HK-2 (cell line): ENCODE results near the gene ZDHHC8.
A peak's percentile ranks its signal among the peaks of the same experiment; 100 is the strongest.
"Not testable (repeated sequence)": the region's sequence is repeated elsewhere in the genome, so short reads cannot be mapped to it uniquely, and the experiment has no call there.

Source experiments
- DNase-seq: peaks from one replicate; pipeline ENCODE4 v3.0.0-alpha.2; 2018; ENCODE audit not compliant: unreplicated experiment

Gene ZDHHC8

DNA sequence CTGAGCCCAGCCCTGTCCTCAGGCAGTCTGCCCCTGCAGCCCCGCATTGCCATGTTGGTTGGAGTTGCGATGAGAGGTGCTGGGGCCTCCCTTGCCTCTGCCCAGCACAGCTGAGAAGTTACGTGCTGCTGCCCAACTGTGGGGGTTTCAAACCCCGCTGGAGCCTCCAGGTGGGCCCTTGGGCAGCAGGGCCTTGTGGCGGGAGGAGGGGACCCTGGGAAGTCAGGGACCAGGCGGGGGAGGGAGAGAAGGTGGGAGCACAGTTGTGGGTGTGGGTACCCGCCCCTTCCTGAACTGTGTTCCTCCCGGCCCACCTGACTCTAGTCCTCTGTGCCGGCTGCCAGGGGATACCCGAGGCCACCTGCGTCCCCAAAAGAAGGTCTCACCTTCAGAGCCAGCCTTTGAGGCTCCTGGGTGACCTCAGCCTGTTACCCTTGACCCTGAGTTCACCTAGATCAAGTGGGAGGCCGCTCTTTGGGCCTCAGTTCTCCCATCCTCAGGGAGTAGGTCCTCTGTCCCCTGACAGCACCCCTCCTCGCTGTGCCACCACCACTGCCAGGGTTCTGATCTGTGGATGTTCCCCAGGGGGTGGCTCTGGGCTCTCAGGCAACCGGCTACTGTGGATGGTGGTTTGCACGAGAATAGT, 26.9 kb downstream of the ZDHHC8 start:
- DNase-seq: no peak

DNA sequence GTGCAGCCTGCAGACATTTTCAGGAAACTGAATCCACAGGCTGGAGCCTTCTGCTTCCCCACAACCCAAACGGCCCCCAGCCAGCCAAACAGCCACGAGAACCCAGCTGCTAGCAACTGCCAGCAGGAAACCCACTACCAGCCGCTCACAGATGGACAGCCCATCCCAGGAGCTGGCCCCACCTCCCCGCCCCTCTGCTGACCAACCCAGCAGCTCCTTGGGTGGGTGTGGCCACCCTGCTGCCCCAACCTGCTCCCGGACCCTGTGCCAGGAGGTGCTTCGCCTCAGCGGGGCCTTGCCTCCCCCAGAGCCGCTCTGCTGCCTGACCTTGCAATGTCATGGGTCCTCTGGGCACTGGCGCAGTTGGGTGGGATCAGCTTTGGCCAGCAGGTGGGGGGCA, 27.5 kb downstream of the ZDHHC8 start:
- DNase-seq: no peak

DNA sequence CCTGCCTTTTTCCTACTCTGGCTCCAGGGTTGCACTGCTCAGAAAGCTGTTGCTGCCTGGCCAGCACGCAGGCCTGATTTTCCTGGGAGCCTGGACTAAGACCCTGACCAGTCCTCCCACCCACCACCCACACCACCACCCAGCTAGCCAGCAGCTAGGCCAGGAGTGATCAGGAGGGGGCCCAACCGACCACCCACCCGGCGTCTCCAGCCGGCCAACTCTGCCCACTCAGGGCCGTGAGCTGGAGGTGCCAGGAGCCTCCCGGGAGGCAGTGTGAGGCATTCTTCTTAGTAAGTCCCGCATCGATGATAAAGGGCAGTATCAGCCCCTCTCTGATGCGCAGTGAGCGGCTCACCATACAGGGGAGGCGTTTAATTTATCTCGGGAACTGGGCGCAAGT, 27.9 kb downstream of the ZDHHC8 start:
- not testable (repeated sequence) for DNase-seq

DNA sequence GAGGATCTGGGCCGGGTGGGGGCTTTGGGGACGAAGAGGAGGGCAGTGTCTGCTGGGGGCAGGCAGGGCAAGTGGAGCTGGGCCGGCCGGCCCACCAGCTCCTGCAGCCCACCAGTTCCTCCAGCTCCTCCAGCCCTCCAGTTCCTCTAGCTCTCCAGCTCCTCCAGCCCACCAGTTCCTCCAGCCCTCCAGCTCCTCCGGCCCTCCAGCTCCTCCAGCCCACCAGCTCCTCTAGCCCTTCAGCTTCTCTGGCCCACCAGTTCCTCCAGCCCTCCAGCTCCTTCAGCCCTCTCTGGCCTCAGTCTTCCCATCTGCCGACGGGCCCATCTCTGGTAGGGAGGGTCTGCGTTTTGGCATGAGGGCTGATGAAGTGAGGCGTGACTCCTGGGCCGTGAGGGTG, 28.4 kb downstream of the ZDHHC8 start:
- DNase-seq: no peak

DNA sequence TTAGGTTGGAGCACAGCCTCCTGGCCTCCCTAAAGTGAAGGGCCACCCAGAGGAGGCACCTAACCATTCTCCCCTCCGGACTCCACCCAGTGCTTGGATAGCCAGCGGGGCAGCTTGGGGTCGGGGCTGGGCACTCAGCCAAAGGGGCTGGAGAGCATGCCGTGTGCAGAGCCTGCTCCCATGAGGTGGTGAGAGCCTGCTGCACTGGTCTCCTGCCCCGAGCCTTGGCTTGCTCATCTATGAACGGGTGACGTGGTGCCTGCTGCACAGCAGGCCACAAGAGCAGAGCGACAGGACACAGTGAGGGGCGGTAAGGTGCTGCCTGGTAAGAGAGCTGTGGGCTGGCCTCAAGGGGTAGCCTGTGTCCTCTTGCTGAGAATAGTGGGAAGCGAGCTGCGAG, 33.3 kb downstream of the ZDHHC8 start:
- no peak for DNase-seq

DNA sequence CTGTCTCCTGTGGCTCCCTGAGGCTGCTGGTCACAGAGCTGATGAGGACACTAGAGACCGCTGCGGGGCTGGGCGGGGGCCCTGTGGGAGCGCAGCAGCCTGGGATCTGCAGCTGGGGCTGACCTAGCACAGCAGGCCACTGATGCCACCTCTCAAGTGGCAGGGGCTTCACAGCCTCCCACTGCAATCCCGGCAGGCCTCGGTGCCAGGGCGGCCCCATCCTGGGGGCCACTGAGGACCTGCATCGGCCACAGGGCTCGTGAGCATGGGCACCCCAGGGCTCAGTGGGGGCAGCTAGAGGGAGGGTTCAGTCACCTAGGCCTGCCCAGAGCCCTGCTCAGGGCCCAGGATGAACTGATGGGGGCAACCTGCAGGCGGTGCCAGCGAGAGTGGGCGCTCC, 33.8 kb downstream of the ZDHHC8 start:
- DNase-seq: no peak

DNA sequence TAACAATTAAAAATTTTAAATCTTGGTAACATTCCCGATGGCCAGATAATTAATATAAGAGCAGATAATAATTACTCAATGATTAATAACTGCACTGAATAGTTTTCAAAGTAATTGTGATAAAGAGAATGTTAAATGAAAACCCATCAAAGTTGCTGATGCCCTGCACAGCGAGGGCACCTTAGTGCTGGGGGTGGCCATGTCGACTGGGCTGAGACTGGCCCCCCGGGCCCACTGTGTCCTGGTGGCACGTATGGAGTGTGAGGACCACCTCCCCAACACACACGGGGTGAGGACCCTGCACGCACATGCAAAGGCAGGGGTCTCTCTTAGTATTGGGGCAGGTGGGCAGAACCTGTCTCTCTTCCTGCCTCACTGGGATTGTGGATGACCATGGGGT, 34.3 kb downstream of the ZDHHC8 start:
- no peak for DNase-seq

DNA sequence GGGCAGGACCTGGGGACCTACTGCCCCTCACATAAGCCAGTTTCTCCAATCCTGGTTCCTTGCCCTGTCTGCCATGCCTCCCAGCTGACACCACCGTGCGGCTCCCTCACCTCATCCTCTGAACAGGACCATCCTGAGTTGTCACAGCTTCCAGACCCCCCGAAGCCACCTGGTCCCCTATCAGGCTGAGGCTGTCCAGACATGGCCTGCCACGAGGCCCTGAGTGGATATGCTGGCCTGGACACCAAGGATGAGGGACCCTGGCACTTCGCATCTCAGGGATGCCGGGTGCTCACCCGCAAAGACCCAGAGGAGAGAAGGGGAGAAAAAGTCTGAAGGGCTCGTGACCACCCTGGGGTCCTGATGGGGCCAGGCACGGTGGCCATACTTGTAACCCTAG, 35.1 kb downstream of the ZDHHC8 start:
- no peak for DNase-seq

DNA sequence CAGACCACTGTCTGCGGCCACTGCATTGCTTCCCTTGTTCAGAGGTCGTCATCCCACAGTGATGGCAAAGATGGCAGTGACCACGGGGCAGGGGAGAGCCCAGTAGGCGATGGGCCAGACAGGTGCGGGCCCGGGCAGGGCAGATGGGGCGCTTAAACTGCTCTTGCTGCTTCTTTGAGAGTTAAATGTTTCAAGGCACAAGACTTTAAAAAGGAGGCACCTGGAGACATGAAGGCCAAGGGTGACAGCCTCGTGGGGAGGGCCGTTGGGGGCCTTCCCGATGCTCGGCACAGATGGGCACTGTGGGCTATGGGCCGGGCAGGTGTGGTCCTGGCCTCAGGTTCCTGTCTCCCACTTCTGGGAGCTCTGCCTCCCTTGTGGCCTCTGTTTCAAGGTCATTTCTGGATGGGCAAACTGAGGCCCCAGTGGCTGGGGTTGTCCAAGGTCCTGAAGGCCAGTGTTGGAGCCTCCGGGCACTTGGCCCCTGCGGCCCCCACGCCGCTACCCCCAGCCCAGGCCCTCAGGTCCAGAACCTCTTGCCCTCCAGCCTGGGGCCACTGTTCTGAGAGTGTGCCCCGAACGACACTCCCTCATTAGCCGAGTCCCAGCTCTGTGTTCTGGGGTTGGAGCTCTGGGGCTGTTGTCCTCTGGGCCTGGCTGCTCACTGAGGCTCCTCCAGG, 36.2 kb downstream of the ZDHHC8 start:
- DNase-seq: no peak

DNA sequence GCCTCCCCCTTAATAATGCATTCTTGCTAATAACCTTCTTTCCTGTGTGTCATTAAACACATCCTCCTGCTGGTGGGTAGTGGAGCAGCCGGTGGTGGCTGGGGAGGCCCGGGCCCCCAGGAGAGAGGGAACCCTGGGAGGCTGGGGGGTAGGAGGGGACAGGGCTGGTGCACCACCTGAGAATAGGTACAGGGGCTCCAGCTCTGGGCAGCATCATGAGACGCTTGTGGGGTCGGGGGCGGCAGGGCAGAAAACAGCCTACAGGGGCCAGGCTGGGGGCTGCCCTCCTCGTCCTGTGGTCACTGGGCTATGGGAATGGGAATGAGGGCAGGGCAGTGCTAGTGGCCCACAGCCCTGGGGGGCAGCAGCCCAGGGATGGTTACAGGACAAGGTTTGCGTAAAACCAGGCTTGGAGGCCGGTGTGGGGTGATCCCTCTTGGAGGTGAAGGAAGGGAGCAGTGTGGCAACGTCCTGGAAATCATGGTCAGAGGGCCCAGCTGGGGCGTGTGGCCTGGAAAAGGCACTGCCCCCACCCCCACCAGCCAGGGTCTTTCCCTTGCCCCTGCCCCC, 37.7 kb downstream of the ZDHHC8 start:
- DNase-seq: no peak

DNA sequence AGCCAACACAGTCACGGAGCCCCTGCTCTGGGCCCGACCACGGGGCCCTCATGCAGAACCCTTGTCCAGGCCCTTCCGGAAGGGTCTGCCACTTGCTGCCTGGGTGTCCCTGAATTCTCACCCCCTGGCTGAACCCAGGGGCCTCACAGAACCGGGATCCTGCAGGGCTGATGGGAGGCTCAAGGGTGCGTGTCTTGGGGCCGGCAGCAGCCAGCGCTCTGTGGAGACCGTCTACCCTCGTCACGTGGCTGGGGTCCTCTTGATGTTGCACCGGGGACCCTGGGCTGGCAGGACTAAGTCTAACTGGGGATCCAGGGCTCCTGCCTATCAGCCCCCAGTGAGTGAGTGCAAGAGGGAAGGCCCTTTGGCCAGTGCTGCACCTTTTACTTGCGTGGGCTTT, 38.6 kb downstream of the ZDHHC8 start:
- DNase-seq: no peak

DNA sequence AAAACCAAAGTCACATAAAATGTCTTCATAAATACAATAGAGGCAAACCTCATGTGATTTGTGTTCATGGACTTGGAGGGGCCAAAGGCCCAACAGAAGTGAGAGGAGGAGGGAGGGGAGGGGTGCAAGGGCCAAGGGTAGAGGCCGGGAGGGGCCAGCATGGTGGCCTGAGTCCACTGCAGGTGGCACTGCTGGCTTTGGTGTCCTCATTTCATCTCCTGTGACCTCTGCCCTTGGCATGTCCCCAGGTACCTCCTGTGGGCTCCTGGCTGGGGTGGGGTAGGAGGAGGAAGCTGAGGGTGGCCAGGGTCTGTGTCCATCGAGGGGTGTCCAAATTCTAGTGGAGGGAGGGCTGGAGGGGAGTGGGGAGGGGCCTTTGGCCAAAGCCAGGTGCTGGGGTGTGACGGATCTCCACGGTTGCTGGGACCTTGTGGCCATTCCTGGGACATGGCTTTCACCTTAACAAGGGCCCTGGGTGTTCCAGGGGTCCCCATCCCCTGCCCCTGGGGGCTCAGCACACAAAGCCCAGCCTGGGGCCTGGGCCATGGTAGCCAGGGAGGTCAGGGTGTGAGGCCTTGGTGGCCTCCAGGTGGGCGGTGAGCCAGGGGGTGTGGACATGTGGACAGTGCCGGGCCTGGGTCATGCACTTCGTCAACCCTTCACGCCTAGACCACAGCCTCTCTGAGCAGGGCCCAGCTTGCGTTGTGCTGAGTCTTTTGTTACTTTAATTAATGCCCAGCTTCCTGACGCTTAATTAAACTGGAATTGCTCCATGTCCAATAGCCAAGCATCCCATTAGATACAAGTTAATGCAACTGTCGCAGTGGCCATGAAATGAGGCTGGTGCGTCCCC, 39.9 kb downstream of the ZDHHC8 start:
- DNase-seq: no peak

DNA sequence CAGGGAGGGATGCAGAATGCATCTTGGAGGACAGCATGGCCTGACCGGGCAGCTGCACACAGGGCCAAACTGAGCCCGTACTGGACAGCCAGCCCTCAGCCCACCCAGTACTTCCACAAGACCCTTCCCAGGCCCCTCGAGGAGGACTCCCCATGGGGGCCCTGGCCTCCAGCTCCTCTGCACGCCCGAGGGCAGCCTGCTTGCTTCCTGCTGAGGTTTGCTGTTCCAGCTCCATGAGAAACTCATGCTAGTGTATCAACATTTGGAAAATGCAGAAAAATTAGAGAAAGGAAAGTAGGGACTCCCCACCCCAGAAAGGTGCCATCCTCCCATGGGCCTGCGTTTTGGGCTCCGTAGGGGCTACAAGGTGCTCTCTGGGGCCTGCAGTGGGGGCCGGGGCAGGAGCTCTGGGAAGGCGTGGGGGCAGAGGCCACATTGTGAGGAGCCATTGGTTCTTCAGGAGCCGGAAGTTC, 40.6 kb downstream of the ZDHHC8 start:
- DNase-seq: no peak

DNA sequence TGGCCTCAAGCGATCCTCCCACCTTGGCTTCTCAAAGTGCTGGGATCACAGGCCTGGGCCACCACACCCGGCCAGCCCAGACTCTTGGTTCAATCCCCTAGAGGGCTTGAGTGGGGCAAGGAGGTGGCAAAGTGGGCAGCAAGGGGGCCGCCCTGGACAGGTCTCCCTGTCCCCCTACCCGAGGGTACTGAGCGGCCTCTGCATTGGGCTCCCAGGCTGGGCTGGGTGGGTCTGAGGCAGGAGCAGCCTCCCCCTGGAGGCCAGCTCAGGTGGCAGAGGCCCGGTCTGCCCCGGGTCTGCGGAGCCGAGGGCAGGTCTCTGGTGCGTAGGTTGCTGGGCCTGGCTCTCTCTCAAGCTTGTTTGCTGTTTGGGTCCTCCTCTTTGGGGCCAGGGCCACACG, 41.6 kb downstream of the ZDHHC8 start:
- no peak for DNase-seq

DNA sequence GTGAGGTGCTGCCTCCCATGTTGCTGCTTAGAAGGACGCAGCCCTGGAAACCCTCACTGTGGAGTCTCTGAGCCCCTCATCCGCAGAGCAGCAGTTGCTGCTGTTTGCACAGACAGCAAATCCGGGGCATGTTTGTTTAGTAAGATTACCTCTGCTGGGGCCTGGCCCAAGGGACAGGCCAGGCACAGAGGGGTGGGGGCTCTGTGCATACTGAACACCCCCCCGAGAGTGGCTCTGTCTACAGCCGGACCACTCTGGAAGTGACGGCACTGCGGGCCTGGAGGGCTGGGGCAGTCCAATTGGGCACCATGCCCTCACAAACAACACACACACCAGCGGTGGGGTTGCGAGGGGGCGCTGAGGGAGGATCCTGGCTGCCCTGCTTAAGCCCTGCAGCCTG, 42.2 kb downstream of the ZDHHC8 start:
- DNase-seq: no peak

DNA sequence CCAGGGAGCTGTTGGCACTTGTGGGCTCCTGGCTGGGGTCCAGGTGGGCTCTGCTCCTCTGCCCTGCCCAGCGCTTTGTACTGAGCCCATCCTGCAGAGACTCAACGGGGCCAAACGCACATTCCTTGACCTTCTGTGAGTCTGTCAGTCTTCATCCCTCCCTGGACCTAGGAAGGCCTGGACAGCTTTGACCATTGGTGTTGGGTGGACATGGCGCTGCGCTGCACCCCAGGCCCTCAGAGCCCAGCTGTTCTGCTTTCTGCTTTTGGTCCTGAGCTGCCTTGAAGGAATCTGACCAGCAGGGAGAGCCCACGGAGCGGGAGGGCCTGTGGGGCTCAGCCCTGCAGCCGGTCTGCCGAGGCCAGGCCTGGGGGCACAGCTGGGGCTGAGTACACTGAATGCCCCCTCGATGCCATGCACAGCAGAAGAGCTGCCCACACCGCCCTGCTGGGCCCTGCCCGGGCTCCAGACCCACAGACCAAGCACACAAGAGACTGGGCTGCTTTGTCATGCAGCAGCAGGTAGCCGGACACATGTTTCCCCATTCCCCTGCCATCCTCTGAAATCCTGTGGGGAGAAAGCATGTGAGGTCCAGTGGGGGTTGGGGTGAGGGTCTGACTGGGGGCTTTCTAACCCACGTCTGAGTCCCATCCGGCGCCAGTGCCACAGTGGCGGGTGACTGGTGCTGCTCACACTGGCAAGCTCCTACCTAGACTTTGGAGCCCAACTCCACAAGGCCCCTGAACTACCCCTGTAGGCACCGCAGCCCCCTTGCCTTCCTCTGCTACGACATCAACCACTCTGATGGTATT, 43.4 kb downstream of the ZDHHC8 start:
- peak; percentile 22 for DNase-seq

DNA sequence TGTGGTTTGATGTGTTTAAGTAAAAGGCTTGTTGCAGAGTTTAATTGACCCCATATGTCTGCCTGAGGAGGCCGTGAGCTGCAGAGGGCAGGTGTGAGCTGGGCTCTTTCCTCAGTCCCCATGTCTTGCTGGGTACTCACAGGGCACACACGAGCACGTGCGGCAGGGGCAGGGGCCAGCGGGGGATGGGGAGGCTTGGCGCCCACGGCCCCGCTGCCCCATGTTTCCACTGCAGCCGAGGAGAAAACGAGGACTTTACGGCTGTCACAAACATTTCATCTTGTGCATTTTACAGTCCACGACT, 43.9 kb downstream of the ZDHHC8 start:
- DNase-seq: no peak

DNA sequence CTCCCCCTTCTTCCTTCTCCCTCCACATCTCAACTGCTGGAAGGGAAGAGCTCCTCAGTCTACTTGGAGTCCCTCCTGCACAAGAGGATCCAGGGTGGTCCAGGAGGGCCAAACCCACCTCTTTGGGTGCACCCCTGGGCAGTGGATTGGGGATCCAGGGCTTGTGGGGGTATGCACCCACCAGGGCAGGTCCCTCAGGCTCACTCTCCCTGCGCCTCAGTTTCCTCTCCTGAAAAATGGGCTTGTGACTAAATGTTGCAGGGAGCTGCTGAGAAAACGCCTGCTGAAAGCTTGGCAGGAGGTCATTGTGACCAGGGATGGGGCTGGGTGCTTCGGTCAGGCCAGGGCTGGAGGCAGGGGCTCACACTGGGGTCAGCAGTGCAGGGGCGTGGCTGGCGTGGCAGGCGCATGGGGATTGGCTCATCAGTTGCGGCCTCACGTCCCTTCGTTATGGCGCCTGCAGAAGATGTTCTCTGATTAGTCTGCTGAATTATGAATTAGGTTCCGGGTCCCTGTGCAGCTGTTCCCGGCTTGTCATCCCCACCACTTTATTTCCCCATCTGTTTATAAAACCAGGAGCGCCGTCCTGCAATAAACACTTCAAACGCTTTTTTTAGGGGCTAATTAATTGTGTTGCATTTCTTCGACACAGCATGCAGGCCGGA, 44.9 kb downstream of the ZDHHC8 start:
- DNase-seq: no peak

DNA sequence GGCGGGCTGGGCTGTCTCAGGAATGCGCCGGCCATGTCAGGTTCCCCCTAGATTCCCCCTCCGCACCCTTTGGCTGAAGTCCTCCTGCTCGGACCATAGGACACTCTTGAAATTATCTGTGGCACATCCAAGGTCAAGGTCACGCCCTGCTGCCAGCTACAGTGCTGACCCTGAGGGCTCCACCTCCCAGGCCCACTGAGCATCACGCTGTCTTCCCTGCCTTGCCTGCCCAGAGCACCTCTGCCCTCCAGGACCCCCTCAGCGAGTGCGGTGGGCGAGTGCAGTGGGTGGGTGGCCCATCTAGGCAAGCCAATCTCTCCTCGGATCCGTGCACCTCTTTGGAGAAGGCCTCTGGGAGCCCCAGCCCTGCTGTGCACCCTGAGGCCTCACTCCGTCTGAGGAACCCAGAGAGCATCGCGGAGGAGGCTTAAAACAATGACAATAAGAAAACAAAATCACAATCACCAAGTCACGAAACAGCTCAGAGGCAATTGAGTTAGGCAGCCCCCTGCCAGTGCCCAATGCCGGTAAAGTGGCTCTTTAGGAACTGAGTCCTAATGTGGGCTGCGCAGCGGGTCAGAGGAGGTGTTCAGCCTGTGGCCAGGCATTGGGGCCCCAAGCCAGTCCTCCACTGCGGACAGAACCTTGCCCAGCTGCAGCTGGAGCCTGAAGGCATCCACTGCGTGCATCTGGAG, 45.8 kb downstream of the ZDHHC8 start:
- no peak for DNase-seq

DNA sequence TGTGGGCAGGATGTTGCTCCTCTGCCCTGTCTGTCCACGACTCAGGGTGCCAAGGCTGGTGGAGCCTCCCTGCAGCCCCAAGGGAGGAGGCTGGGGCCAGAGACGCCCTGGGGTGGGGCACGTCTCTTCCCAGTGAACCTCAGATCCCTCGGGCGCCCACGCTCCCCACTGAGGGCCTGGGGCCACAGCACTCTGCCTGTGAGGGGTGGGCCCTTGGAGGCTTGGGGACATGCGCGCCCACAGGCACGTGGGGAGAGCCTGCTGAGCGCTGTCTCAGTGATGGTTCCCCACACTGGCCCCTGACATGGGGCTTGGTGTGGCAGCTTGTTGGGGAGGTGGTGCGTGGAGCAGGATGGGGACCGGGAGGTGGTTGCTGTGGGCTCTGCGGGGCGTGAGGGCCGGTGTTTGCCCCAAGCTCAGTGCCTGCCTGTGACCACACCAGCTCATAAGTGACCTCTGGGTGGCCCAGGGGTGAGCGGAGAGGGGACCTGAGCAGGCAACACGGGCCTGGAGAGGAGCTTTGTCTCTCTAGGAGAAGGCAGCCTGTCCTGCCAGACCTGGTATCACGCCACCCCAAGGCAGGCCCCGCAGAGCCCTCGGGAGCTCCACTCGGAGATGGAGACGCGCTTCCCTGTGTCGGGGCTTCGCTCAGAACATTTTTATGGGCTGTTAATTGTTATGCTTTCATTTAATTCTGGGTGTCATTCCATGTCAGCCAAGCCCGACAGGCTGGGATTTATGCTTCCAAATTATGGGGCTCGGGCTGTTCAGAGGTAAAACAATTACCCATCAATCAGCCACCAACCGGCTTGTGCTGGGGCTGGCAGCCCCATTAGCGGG, 46.7 kb downstream of the ZDHHC8 start:
- no peak for DNase-seq
